HG02981 (cell line): ENCODE measurements around the gene RASSF7.

ENCODE experiments used
- ATAC-seq: cut with Tn5 transposase; IDR thresholded peaks from one replicate; pipeline ENCODE4 v1.9.1; 2021; ENCODE audit warnings: mild to moderate bottlenecking, moderate library complexity; ENCODE audit not compliant: unreplicated experiment

RASSF7 gene

GRCh38 chr11:607020-607780 lies 46.4 kb downstream of the RASSF7 start:
- no peak for ATAC-seq

- no peak for ATAC-seq
Measured at GRCh38 chr11:607971-608659, 47.3 kb downstream of the RASSF7 start.

- no peak for ATAC-seq
Measured at GRCh38 chr11:608791-609251, 48.1 kb downstream of the RASSF7 start.

GRCh38 chr11:609341-609811 lies 48.6 kb downstream of the RASSF7 start:
- no peak for ATAC-seq

- no peak for ATAC-seq
Measured at GRCh38 chr11:610146-610801, 49.5 kb downstream of the RASSF7 start.

GRCh38 chr11:611001-611996 lies 50.5 kb downstream of the RASSF7 start:
- no peak for ATAC-seq

- ATAC-seq = no peak
Measured at GRCh38 chr11:612201-612960, 51.6 kb downstream of the RASSF7 start.

- no peak for ATAC-seq
Measured at GRCh38 chr11:612961-613300, 52.2 kb downstream of the RASSF7 start.

GRCh38 chr11:613369-613968 lies 52.7 kb downstream of the RASSF7 start:
- no peak for ATAC-seq
